ENCODE data around the gene USP10.

The USP10 gene

DNA sequence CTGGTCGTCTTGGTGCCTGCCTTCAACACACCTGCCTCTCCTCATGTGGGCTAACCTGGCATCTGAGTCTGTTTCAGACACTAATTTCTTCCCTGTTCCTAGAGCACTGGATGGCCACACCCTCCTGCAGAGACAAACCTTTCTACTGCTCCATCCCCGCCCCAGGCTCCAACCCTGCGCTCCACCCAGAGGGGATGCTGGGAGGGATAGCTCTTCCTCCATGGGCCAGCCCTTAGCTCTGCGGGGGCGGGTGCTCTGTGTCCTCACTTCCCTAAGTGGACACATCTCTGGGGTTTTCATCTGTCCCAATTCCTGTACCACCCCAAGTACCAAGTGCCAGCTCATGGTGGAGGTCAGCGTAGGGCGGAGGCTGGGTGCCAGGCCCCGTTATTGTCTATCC is 109.0 kb downstream of the USP10 start:
- TF ChIP-seq, protein P1, sequence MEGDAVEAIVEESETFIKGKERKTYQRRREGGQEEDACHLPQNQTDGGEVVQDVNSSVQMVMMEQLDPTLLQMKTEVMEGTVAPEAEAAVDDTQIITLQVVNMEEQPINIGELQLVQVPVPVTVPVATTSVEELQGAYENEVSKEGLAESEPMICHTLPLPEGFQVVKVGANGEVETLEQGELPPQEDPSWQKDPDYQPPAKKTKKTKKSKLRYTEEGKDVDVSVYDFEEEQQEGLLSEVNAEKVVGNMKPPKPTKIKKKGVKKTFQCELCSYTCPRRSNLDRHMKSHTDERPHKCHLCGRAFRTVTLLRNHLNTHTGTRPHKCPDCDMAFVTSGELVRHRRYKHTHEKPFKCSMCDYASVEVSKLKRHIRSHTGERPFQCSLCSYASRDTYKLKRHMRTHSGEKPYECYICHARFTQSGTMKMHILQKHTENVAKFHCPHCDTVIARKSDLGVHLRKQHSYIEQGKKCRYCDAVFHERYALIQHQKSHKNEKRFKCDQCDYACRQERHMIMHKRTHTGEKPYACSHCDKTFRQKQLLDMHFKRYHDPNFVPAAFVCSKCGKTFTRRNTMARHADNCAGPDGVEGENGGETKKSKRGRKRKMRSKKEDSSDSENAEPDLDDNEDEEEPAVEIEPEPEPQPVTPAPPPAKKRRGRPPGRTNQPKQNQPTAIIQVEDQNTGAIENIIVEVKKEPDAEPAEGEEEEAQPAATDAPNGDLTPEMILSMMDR (conservative IDR thresholded peaks at IDR 0.05; ENCODE audit: low read depth, low read length) = no peak
- no peak for DNase-seq (ENCODE audit: low read depth)
- H3K4me3 ChIP-seq (ENCODE audit: low read depth, low read length) = no peak overlapping the region

DNA sequence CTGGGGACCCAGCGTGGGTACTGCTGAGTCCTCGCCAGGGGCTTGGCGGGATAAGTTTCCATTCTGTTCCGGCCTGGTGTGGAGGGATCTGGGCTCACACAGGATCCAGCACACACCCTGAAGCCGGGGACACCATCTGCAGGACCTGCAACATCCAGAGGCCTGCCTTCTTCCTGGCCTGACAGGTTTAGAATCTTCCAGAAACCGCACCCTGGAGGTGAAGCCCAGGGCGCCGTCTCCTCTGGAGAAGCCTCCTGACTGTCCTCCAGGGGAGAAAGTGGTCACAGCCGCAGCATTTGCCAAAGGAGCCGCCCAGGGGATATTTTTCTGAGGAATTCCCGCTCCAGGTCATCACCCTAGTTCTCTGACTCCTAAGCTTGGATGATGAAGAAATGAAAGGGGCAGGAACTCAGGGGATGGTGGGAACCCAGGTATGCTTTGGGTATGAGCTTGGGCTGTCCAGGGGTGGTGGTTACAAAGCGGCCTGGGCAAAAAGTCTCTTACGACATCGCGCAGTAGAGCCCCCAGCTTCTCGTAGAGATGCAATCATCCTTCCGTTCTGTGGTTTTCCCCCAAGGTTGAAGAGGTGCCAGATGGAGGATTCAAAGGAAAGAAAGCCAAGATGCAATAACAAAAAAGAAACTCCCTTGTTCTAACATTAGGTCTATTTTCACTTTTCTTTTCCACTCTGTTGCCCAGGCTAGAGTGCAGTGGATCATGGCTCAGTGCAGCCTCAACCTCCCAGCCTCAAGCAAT is 110.9 kb downstream of the USP10 start:
- TF ChIP-seq, protein P1 (conservative IDR thresholded peaks at IDR 0.05; ENCODE audit: low read depth, low read length) = no peak
- H3K4me3 ChIP-seq (ENCODE audit: low read depth, low read length) = no peak overlapping the region
- peak; percentile 80 for DNase-seq (ENCODE audit: low read depth)

DNA sequence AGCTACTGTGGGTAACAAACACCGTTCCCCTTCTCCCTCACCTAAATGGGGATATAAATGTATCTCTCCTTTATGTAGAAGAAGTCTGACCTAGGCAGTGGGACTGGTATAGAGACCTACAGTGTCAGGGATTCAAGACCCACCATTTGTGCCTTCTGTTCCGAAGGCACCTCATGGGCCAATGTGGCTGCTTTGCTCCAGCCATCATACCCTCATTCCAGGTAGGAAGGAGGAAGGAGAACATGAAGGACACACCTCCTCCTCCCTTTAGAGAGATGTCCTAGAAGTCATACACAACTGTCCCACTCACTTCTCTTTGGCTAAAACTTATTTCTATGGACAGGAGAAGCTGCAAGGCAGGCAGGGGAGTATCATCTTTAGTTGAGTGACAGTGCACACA is 111.7 kb downstream of the USP10 start:
- no peak for DNase-seq (ENCODE audit: low read depth)
- H3K4me3 ChIP-seq (ENCODE audit: low read depth, low read length) = no peak overlapping the region
- TF ChIP-seq, protein P1 (conservative IDR thresholded peaks at IDR 0.05; ENCODE audit: low read depth, low read length) = no peak

DNA sequence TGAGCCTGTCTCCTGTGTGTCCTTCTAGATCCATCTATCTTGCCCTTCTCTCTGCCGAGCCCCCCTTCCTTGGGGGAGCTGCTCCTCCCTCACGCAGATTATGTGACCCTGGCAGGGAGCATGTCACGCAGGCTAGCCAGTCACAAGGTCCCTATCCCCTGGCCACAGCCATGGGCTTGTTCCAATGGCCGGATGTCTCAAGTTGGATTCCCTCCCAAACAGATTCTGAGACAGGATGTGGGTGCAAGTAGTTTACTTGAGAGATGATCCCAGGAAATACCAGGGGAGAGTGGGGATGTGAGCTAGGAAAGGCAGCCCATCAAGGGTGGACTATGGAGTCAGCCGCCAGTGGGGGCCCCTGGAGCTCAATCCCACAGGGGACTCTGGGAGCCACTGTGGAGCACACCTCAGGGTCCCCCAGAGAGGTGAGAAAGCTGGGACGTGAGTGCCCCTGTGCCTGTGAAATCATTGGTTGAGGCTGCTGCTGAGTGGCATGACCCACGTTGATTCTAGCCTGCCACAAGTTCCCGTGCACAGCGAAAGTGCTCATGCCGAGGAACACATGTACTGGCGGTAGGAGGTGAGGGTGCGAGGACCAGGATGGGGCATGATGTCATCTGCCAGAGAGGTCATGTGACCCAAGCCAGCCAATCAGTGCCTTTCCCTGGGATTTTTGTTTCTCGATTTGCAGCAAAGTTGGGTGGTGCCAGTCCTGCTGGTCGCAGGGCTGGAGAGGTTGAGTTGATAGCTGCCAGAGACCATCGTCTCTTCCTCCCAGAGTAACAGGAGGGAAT is 113.5 kb downstream of the USP10 start:
- no peak overlapping the region for H3K4me3 ChIP-seq (ENCODE audit: low read depth, low read length)
- TF ChIP-seq, protein P1 (conservative IDR thresholded peaks at IDR 0.05; ENCODE audit: low read depth, low read length) = no peak
- DNase-seq (ENCODE audit: low read depth) = no peak

- TF ChIP-seq, protein P1 (conservative IDR thresholded peaks at IDR 0.05; ENCODE audit: low read depth, low read length) = no peak
- no peak overlapping the region for H3K4me3 ChIP-seq (ENCODE audit: low read depth, low read length)
- no peak for DNase-seq (ENCODE audit: low read depth)
Measured at GRCh38 chr16:84815462-84815861, 115.7 kb downstream of the USP10 start.

- H3K4me3 ChIP-seq (ENCODE audit: low read depth, low read length) = no peak overlapping the region
- TF ChIP-seq, protein P1 (conservative IDR thresholded peaks at IDR 0.05; ENCODE audit: low read depth, low read length) = no peak
- no peak for DNase-seq (ENCODE audit: low read depth)
Measured at GRCh38 chr16:84816023-84816422, 116.2 kb downstream of the USP10 start.

Measured in choroid plexus epithelial cell (primary cell).